H1 (cell line): Measurements from ENCODE around the gene WDR64. TPM values are rescaled to one million over a fixed set of nuclear protein-coding genes. Genes with fewer than 3 reads are reported as not detected.

Source experiments
- CTCF ChIA-PET: fragments of 300-600 bp; sonication (Branson Sonifier 250); formaldehyde crosslinking; loops from one replicate; lab custom pipeline; 2021; ENCODE audit not compliant: partially characterized antibody; lab: Charles Lee
- POLR2A ChIA-PET: fragments of 300-600 bp; sonication (Branson Sonifier 250); formaldehyde crosslinking; loops from one replicate; lab custom pipeline; 2021; ENCODE audit warnings: inconsistent platforms; ENCODE audit not compliant: partially characterized antibody; lab: Charles Lee
- DNase-seq, 2 experiments: peaks; one replicate each; pipeline versions ENCODE4 v3.0.0 to v3.0.0-alpha.2; 2010 to 2022; ENCODE audit warnings: low spot score in 2 of 2, low read depth in 1 of 2, mixed read lengths in 1 of 2
- FAIRE-seq: peaks from 2 replicates; lab custom pipeline; 2011; peaks lifted over from hg19 to GRCh38; lab: Jason Lieb, UNC
- H2AFZ ChIP-seq: 2 replicates; pipeline ENCODE4 v1.8.1; 2012; ENCODE audit warnings: low read length, inconsistent platforms
- H2AK5ac ChIP-seq: 2 replicates; pipeline ENCODE4 v1.6.1; 2013; ENCODE audit warnings: low read depth, low read length
- H2BK120ac ChIP-seq: replicated peaks from 2 replicates; pipeline ENCODE3; 2013; ENCODE audit warnings: low read depth, low read length, inconsistent platforms
- H2BK12ac ChIP-seq: 2 replicates; pipeline ENCODE4 v1.6.1; 2013; ENCODE audit warnings: low read depth, low read length
- H2BK15ac ChIP-seq: 2 replicates; pipeline ENCODE4 v1.6.1; 2013; ENCODE audit warnings: low read length
- H2BK20ac ChIP-seq: 2 replicates; pipeline ENCODE4 v1.6.1; 2013; ENCODE audit warnings: low read length
- H2BK5ac ChIP-seq: 2 replicates; pipeline ENCODE4 v1.6.1; 2013; ENCODE audit warnings: low read depth, low read length
- H3K14ac ChIP-seq: 2 replicates; pipeline ENCODE4 v1.6.1; 2013; ENCODE audit warnings: inconsistent platforms; ENCODE audit not compliant: insufficient read length
- H3K18ac ChIP-seq: 2 replicates; pipeline ENCODE4 v1.6.1; 2013; ENCODE audit warnings: low read length; ENCODE audit errors: extremely low read depth
- H3K23ac ChIP-seq: 2 replicates; pipeline ENCODE4 v1.6.1; 2013; ENCODE audit warnings: inconsistent platforms; ENCODE audit not compliant: insufficient read length
- H3K23me2 ChIP-seq: 2 replicates; pipeline ENCODE4 v1.6.1; 2013; ENCODE audit warnings: low read depth, low read length
- H3K27ac ChIP-seq: 2 replicates; pipeline ENCODE4 v1.6.1; 2011; ENCODE audit warnings: low read depth, low read length, inconsistent platforms
- H3K27me3 ChIP-seq, 4 experiments: replicated peaks in 1 of 4; 1 replicate in 1 of 4; 2 replicates in 3 of 4; pipeline versions ENCODE4 v1.6.1 to v1.8.1; 2011 to 2013; ENCODE audit warnings: low read length in 3 of 4, mild to moderate bottlenecking in 3 of 4, inconsistent platforms in 2 of 4, mixed read lengths in 2 of 4, moderate library complexity in 1 of 4; ENCODE audit not compliant: control insufficient read depth in 3 of 4, insufficient read depth in 3 of 4; ENCODE audit errors: extremely low read depth in 1 of 4
- H3K36me3 ChIP-seq, 4 experiments: 2 replicates each; pipeline versions ENCODE4 v1.6.1 to v1.8.1; 2011 to 2013; ENCODE audit warnings: mild to moderate bottlenecking in 4 of 4, low read length in 3 of 4, moderate library complexity in 2 of 4, control low read depth in 1 of 4, inconsistent platforms in 1 of 4; ENCODE audit not compliant: insufficient read depth in 4 of 4, control insufficient read depth in 2 of 4
- H3K4ac ChIP-seq: replicated peaks from 2 replicates; pipeline ENCODE3; 2013; ENCODE audit warnings: low read length, low read depth, mixed read lengths, inconsistent platforms; ENCODE audit not compliant: insufficient read length
- H3K4me1 ChIP-seq, 4 experiments: replicated peaks in 1 of 4; 1 replicate in 1 of 4; 2 replicates in 3 of 4; pipeline versions ENCODE4 v1.6.1 to v1.8.1; 2011 to 2013; ENCODE audit warnings: low read length in 3 of 4, inconsistent platforms in 2 of 4, mixed read lengths in 1 of 4; ENCODE audit not compliant: insufficient read depth in 4 of 4, control insufficient read depth in 3 of 4
- H3K4me2 ChIP-seq, 2 experiments: 2 replicates each; pipeline versions ENCODE4 v1.6.1 to v1.8.1; 2011 to 2013; ENCODE audit warnings: low read depth in 2 of 2, low read length in 2 of 2, control low read depth in 1 of 2, inconsistent platforms in 1 of 2, mild to moderate bottlenecking in 1 of 2; ENCODE audit not compliant: insufficient read depth in 1 of 2
- H3K4me3 ChIP-seq, 4 experiments: fragments of 200-600, 300-600 bp in 1 of 4; sonication (generic), shearing (Covaris generic), sonication (Bioruptor Twin) in 1 of 4; 2 replicates each; pipeline versions ENCODE4 v1.5.1 to v1.8.1; 2011 to 2016; ENCODE audit warnings: low read length in 4 of 4, low read depth in 3 of 4, control low read depth in 2 of 4, inconsistent platforms in 2 of 4, mild to moderate bottlenecking in 2 of 4, mixed read lengths in 1 of 4, moderate library complexity in 1 of 4; ENCODE audit not compliant: insufficient read depth in 2 of 4; ENCODE audit errors: extremely low read depth in 1 of 4
- H3K56ac ChIP-seq: replicated peaks from 2 replicates; pipeline ENCODE3; 2013; ENCODE audit warnings: low read depth, mild to moderate bottlenecking, mixed read lengths, low read length, inconsistent platforms; ENCODE audit not compliant: insufficient read length
- H3K79me1 ChIP-seq: 2 replicates; pipeline ENCODE4 v1.6.1; 2013; ENCODE audit warnings: low read depth, low read length, control low read depth
- H3K79me2 ChIP-seq, 2 experiments: 2 replicates each; pipeline versions ENCODE4 v1.6.1 to v1.8.1; 2012 to 2013; ENCODE audit warnings: low read length in 2 of 2, mild to moderate bottlenecking in 2 of 2, inconsistent platforms in 1 of 2; ENCODE audit not compliant: insufficient read depth in 2 of 2, control insufficient read depth in 1 of 2
- H3K9ac ChIP-seq, 4 experiments: replicated peaks in 1 of 4; 1 replicate in 1 of 4; 2 replicates in 3 of 4; pipeline versions ENCODE4 v1.6.1 to v1.8.1; 2011 to 2013; ENCODE audit warnings: low read depth in 3 of 4, low read length in 3 of 4, control low read depth in 2 of 4, mild to moderate bottlenecking in 2 of 4, moderate library complexity in 2 of 4, inconsistent platforms in 1 of 4; ENCODE audit errors: extremely low read depth in 1 of 4
- H3K9me3 ChIP-seq, 2 experiments: 2 replicates each; pipeline versions ENCODE4 v1.6.1 to v1.8.1; 2012 to 2013; ENCODE audit warnings: mild to moderate bottlenecking in 2 of 2, moderate library complexity in 2 of 2, control low read depth in 1 of 2, inconsistent platforms in 1 of 2, low read depth in 1 of 2, low read length in 1 of 2, mixed read lengths in 1 of 2; ENCODE audit not compliant: insufficient read depth in 2 of 2
- H4K20me1 ChIP-seq, 2 experiments: replicated peaks in 1 of 2; 2 replicates each; pipeline versions ENCODE3 to v1.8.1; 2011 to 2013; ENCODE audit warnings: inconsistent platforms in 2 of 2, low read length in 2 of 2, mild to moderate bottlenecking in 1 of 2; ENCODE audit not compliant: insufficient read depth in 2 of 2, control insufficient read depth in 1 of 2
- H4K5ac ChIP-seq: 2 replicates; pipeline ENCODE4 v1.6.1; 2013; ENCODE audit warnings: low read length, low read depth, mixed read lengths, inconsistent platforms; ENCODE audit not compliant: insufficient read length
- H4K8ac ChIP-seq: 2 replicates; pipeline ENCODE4 v1.8.0; 2013; ENCODE audit warnings: mild to moderate bottlenecking, moderate library complexity, low read length, inconsistent platforms; ENCODE audit not compliant: insufficient read depth; ENCODE audit errors: extremely low read depth
- H4K91ac ChIP-seq: replicated peaks from 2 replicates; pipeline ENCODE3; 2013; ENCODE audit warnings: low read length, mixed read lengths, inconsistent platforms; ENCODE audit not compliant: insufficient read length
- KDM4A ChIP-seq: IDR thresholded peaks from one replicate; pipeline ENCODE4 v1.7.1; 2012; ENCODE audit warnings: low read depth, mild to moderate bottlenecking, moderate library complexity, low read length, inconsistent platforms; ENCODE audit not compliant: severe bottlenecking
- WGBS, 2 experiments: shearing (Covaris generic) in 1 of 2; methylation state at CpG; one replicate each; pipeline versions ENCODE4 v1.1.6 to v1.1.7; 2013 to 2015; ENCODE audit warnings: low lambda C conversion rate in 2 of 2, mixed read lengths in 2 of 2, inconsistent platforms in 1 of 2, low coverage in 1 of 2, missing lambda C conversion rate in 1 of 2; ENCODE audit not compliant: insufficient replicate concordance in 2 of 2, insufficient coverage in 1 of 2, insufficient read length in 1 of 2; ENCODE audit errors: extremely low coverage in 1 of 2, missing lambda C conversion rate in 1 of 2; 5-methylcytosine and 5-hydroxymethylcytosine counted together
- polyA plus RNA-seq, 7 experiments: library from polyadenylated mRNA; depleted of rRNA in 3 of 7; stranded (reverse) in 5 of 7; unstranded in 2 of 7; fragments of >200 nt in 5 of 7; fragments of 200-250 nt in 2 of 7; gene quantifications; 1 replicate in 5 of 7; 2 replicates in 1 of 7; 4 replicates in 1 of 7; pipeline versions ENCODE4 v1.2.1 to v1.2.3, GENCODE V29; 2011 to 2013; ENCODE audit warnings: missing spikeins in 2 of 7, mixed read lengths in 2 of 7
- total RNA-seq: library from RNA; stranded (reverse); fragmentation: NEBNext Ultra II Directional; extraction: Animal tissue kit (Norgen Biotek cat#: 25700); gene quantifications from 2 replicates; pipeline ENCODE4 v1.2.1, GENCODE V29; 2021

WDR64 gene
- total and polyA plus RNA-seq, 2 of the 8 experiments (the other 6 are each of a cell fraction or from before 2014, with no cell fraction given) = 0.02 TPM; not detected in 1

DNA sequence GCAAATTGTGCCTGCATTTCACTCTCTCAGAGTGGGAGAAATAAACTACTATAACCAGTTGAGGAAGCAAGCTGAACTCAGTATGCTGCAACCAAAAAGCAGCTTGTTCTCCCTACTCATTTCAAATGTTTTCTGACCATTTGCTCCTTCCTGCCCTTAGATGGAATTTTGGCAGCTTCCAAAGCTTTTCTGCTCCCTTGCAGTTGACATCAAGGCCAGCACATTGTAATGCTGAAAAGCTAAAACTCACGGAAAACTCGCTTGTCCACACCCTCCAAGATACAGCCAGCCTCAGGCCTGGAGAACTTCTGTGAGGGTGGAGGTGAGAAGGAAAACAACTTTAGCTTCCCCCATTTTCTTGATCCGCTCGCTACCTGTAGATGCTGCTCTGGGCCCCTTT lies 6.9 kb upstream of the WDR64 start:
- Histone ChIP-seq H2BK12ac (no peak overlapping the region), H4K91ac (no peak overlapping the region), H3K27me3 (no peaks in the 10 kb centered on the region; a peak in 1 of 7 replicates), H3K9ac (no peak overlapping the region), H3K4me1 (no peaks in the 10 kb centered on the region; a peak in 2 of 7 replicates), H2BK15ac (no peak overlapping the region), H3K23me2 (0 out of 2 replicates have a peak, but pooled peaks cover 2% of the 10 kb centered on the region), H4K20me1 (no peaks in the 10 kb centered on the region), H2BK20ac (no peak overlapping the region), H3K79me1 (no peaks in the 10 kb centered on the region), H3K4me3 (no peak overlapping the region), H4K8ac (no peak overlapping the region), H3K18ac (no peak overlapping the region)
- no peak for DNase-seq
- no peak for FAIRE-seq
- TF ChIP-seq KDM4A = no peak
- TF ChIP-seq, all 59 proteins: peak for 0
- Histone ChIP-seq H3K23ac (no peak overlapping the region), H3K36me3 (no peaks in the 10 kb centered on the region), H3K4me2 (no peak overlapping the region), H4K5ac (no peak overlapping the region), H2AFZ (peak overlapping the region; percentile 98), H2AK5ac (no peak overlapping the region), H3K14ac (no peak overlapping the region), H2BK5ac (no peak overlapping the region), H3K27ac (no peak overlapping the region), H2BK120ac (no peak overlapping the region), H3K9me3 (peaks cover 0 to 6% of the 10 kb centered on the region in 2 experiments; a peak in 1 of 4 replicates), H3K79me2 (no peaks in the 10 kb centered on the region), H3K4ac (no peak overlapping the region), H3K56ac (no peak overlapping the region)
- ChIA-PET POLR2A (interaction anchor here (1.0 kb wide), 1 partner anchor 8 kb away, joined by 3 read pairs; no protein-coding TSS in a partner anchor), CTCF (interaction anchor here (0.9 kb wide), 1 partner anchor 35 kb away, joined by 5 read pairs; no protein-coding TSS in a partner anchor)
- 75% methylated on average over 4 of the region's 4 CpGs; no CpG with 5 or more reads in 1 of the 2 experiments for WGBS, 2 experiments
